Measurements from ENCODE around the gene ACSS1. TPM values are rescaled to one million over a fixed set of nuclear protein-coding genes. Genes with fewer than 3 reads are reported as not detected.

ACSS1 gene
- total RNA-seq, 4 donors from 2014 or later: 5.8 to 23.5 (median 11.1) TPM

DNA sequence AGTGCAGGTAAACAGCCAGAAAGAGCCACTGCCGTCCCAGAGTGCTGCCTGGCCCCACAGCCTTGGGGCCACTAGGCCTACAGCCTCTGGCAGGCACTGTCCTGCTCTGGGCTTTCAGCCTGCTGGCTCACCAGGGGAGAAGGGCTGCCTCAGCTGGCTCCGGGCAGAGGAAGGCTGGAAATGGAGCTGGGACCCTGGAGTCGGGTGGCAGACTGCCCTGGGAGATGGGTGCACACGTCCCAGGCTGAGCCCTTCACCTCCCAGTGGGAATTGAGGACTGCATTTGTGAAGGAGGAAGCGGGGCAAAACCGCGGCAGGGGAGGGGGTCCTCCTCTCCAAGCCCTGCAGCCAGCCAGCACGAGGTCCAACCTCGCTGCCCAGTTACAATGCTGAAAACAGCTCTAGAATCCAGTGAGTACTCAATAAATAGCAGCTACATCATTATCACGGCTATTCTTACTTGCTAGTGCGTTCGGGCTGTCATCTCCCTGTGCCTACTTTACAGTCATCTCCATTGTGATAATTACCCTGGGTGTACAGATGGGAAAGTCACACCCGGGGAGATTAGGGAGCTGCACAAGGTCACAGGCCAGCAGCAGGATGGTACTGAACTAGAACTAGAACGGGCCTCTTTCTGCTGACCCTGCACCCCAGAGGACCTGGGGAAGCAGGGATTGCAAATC lies 13.1 kb downstream of the ACSS1 start:
- Histone ChIP-seq H3K4me3 (no peak overlapping the region), H3K36me3 (peaks cover 0 to 32% (median 7%) of the 10 kb centered on the region in 3 donors), H3K27me3 (no peaks in the 10 kb centered on the region), H3K27ac (peak overlapping the region in 3 of 4 donors; percentile 5 to 43 (median 36)), H3K9me3 (no peaks in the 10 kb centered on the region), H3K4me1 (peaks cover 55 to 96% (median 65%) of the 10 kb centered on the region in 3 donors)
- intact Hi-C loops (cut with DNase I): no loop called here
- DNase-seq: no peak
- no peak for TF ChIP-seq POLR2A (IDR thresholded peaks at IDR 0.05)
- TF ChIP-seq, protein P1, sequence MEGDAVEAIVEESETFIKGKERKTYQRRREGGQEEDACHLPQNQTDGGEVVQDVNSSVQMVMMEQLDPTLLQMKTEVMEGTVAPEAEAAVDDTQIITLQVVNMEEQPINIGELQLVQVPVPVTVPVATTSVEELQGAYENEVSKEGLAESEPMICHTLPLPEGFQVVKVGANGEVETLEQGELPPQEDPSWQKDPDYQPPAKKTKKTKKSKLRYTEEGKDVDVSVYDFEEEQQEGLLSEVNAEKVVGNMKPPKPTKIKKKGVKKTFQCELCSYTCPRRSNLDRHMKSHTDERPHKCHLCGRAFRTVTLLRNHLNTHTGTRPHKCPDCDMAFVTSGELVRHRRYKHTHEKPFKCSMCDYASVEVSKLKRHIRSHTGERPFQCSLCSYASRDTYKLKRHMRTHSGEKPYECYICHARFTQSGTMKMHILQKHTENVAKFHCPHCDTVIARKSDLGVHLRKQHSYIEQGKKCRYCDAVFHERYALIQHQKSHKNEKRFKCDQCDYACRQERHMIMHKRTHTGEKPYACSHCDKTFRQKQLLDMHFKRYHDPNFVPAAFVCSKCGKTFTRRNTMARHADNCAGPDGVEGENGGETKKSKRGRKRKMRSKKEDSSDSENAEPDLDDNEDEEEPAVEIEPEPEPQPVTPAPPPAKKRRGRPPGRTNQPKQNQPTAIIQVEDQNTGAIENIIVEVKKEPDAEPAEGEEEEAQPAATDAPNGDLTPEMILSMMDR (IDR thresholded peaks at IDR 0.05): no peak
- WGBS, 2 donors: 64 to 85% methylated on average over 8 to 9 of the region's 14 CpGs

DNA sequence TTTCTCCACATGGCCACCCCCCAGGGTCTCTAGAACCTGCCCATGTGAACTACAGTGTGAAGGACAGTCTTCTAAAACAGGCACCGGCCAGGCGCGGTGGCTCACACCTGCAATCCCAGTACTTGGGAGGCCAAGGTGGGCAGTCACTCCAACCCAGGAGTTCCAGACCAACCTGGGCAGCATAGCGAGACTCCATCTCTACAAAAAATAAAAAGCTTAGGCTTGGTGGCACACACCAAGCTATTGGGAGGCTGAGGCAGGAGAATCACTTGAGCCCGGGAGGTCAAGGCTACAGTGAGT lies 13.7 kb downstream of the ACSS1 start:
- Histone ChIP-seq H3K27ac (peak overlapping the region in 2 of 4 donors; percentile 36 to 71), H3K4me1 (peaks cover 55 to 96% (median 67%) of the 10 kb centered on the region in 3 donors)
- no peak for DNase-seq

DNA sequence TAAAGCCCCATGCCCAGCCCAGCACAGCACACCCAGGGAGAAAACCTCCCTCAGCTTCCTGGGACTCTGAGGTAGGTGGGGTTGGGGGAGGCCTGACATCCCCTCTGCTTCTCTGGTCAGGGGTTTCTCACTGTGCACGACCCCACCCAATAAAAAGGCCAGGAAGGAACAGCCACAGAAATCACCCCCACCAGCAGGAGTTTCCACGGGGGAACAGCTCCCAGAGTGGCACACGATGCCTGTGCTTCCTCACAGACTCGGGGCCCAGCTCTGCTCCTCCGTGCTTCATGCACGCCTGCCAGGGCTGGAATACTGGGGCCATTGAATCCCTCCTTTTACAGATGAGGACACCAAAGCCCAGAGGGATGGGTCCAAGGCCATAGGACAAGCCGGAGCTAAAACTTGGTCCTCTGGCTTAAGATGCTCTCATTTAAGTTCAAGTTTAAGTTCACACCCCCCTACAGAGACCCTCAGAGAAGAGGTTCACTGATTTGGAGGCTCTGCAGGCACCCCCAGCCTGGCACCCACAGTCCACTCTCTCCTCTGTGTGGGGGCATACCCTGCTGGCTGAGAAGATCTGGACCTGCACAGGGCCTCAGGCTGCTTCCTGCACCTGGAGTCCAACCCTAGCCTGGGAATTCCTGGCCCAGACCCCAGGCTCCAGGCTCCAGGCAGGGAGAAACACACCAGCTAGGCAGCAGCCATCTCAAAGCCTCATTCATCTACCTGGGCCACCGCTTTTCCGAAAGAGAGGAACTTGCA lies 14.3 kb downstream of the ACSS1 start:
- H3K9me3 ChIP-seq: no peaks in the 10 kb centered on the region
- peak overlapping the region; percentile 58 to 85 (median 74) for H3K27ac ChIP-seq
- H3K36me3 ChIP-seq: peaks cover 0 to 32% (median 7%) of the 10 kb centered on the region in 3 donors
- DNase-seq: no peak
- WGBS, 2 donors: 71% methylated on average over 5 of the region's 9 CpGs; no CpG with 5 or more reads in 1 of the 2 donors
- intact Hi-C loops (cut with DNase I): no loop called here
- H3K4me3 ChIP-seq: no peak overlapping the region
- H3K27me3 ChIP-seq: no peaks in the 10 kb centered on the region
- peaks cover 56 to 96% (median 67%) of the 10 kb centered on the region in 3 donors for H3K4me1 ChIP-seq
- TF ChIP-seq, protein P1 (IDR thresholded peaks at IDR 0.05): no peak
- TF ChIP-seq POLR2A (IDR thresholded peaks at IDR 0.05): no peak

More for the DNA sequence above, 13.7 kb downstream of the ACSS1 start:
- intact Hi-C loops (cut with DNase I): no loop called here
- Histone ChIP-seq H3K36me3 (peaks cover 0 to 32% (median 7%) of the 10 kb centered on the region in 3 donors), H3K4me3 (no peak overlapping the region), H3K9me3 (no peaks in the 10 kb centered on the region), H3K27me3 (no peaks in the 10 kb centered on the region)
- WGBS, 2 donors: 90% methylated on average over 1 of the region's 5 CpGs; no CpG with 5 or more reads in 1 of the 2 donors
- TF ChIP-seq, protein P1 (IDR thresholded peaks at IDR 0.05): no peak
- no peak for TF ChIP-seq POLR2A (IDR thresholded peaks at IDR 0.05)

DNA sequence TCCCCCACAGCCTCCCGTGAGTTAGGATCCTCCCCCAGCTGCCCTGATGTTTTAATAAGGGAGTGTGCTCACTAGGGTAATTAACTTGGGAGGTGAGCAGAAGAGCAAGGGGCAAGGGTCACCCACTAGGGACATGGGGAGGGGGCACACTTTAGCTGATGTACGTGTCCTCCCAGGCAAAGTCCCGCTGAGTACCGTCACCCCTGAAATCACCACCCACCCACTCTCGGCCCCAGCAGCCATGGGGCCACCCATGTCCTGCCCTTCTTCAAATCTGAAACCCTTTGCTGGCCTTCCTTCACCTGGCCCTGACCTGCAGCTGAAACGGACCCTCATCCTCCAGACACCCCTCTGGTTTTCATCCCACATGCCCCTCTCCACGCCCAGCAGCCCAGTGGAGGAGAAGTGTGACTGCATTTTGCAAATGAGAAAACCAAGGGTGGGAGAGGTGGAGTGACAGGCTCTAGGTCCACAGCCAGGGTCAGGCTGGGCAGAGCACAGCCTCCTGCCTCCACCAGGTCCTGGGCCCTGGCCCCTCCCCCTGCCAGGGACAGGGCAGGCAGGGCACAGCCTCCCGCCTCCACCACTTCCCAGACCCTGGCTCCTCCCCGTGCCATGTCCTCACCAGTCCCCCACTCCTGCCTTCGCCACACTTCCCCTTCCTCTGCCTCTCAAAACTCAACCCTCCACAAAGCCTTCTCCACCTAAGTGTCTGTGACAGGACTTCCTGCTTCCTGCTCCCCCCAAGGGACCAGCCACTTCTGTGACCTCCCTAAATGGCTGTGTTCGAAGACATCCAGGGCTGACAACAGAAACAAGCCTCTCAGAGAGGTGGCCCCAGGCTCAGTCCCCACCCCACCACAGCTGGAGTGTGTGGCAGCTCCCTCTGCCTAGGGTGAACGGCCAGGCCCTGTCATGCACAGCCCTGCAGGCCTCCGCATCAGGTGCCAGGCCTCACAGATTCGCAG lies 15.1 kb downstream of the ACSS1 start:
- peak in 1 of 4 donors; percentile 11 for TF ChIP-seq POLR2A (IDR thresholded peaks at IDR 0.05)
- TF ChIP-seq, protein P1 (IDR thresholded peaks at IDR 0.05): no peak
- Histone ChIP-seq H3K9me3 (no peaks in the 10 kb centered on the region), H3K4me3 (no peak overlapping the region), H3K36me3 (peaks cover 0 to 28% (median 7%) of the 10 kb centered on the region in 3 donors), H3K27me3 (no peaks in the 10 kb centered on the region), H3K27ac (peak overlapping the region; percentile 58 to 85 (median 74)), H3K4me1 (peaks cover 62 to 96% (median 69%) of the 10 kb centered on the region in 3 donors)
- 55 to 61% methylated on average over 4 to 9 of the region's 14 CpGs for WGBS, 2 donors
- intact Hi-C loops (cut with DNase I): no loop called here
- peak; percentile 62 for DNase-seq
